Left lung (tissue), 10 donors: Measurements from ENCODE around the gene TRAPPC2L. TPM values are rescaled to one million over a fixed set of nuclear protein-coding genes. Genes with fewer than 3 reads are reported as not detected.
A peak's percentile ranks its signal among the peaks of the same experiment; 100 is the strongest.

ENCODE experiments used
- ATAC-seq: fragments of 200-7000 bp; cut with Tn5 transposase; one replicate; pipeline ENCODE4 v1.9.1; 2020; ENCODE audit warnings: moderate library complexity
- DNase-seq, 4 donors: peaks; one replicate each; pipeline ENCODE4 v3.0.0-alpha.2; 2013 to 2020
- H3K27ac ChIP-seq, 2 donors: fragments of 200-600 bp; sonication (generic) in 1 of 2; one replicate each; pipeline versions ENCODE4 v1.5.0 to v1.8.0; 2020 to 2021
- H3K27me3 ChIP-seq, 2 donors: fragments of 200-600 bp; sonication (generic) in 1 of 2; one replicate each; pipeline versions ENCODE4 v1.5.0 to v1.8.0; 2020 to 2021
- H3K36me3 ChIP-seq, 2 donors: fragments of 200-600 bp; sonication (generic) in 1 of 2; one replicate each; pipeline versions ENCODE4 v1.5.0 to v1.8.0; 2020 to 2021
- H3K4me1 ChIP-seq, 2 donors: fragments of 200-600 bp; one replicate each; pipeline ENCODE4 v1.8.0; 2021
- H3K4me3 ChIP-seq, 2 donors: fragments of 200-600 bp; sonication (generic) in 1 of 2; one replicate each; pipeline versions ENCODE4 v1.5.0 to v1.8.0; 2020 to 2021; ENCODE audit warnings: mild to moderate bottlenecking in 1 of 2
- H3K9me3 ChIP-seq, 2 donors: fragments of 200-600 bp; sonication (generic) in 1 of 2; one replicate each; pipeline versions ENCODE4 v1.5.0 to v1.8.0; 2020 to 2021
- CTCF ChIP-seq, 2 donors: fragments of 200-600 bp; sonication (generic) in 1 of 2; IDR thresholded peaks; one replicate each; pipeline versions ENCODE4 v1.5.0 to v1.8.0; 2021; ENCODE audit warnings: antibody characterized with exemption in 2 of 2
- intact Hi-C, 2 donors: fragments of 100-400 bp; cut with DNase I; formaldehyde crosslinking; loops; one replicate each; pipeline versions ENCODE4 v1.11.2 to v1.14.2; 2022
- polyA plus RNA-seq, 6 donors: library from polyadenylated mRNA; unstranded; fragments of 120-200 nt; gene quantifications; one replicate each; pipeline ENCODE4 v1.2.1, GENCODE V29; 2013; ENCODE audit not compliant: insufficient read length in 6 of 6
- total RNA-seq, 2 donors: library from RNA; stranded (reverse); fragmentation: NEBNext Ultra II Directional; extraction: Animal tissue kit (Norgen Biotek cat#: 25700); gene quantifications; one replicate each; pipeline ENCODE4 v1.2.1, GENCODE V29; 2021
- donor health status: DM: no; HTN: yes; CAD: no.
- donor health status: DM: no; HTN: no; CAD: no.

Gene TRAPPC2L
- total and polyA plus RNA-seq, 8 donors: 47.3 to 74.4 (median 69.4) TPM

GRCh38 chr16:88835383-88835782 lies 21.5 kb upstream of the TRAPPC2L start:
- Histone ChIP-seq H3K27ac (no peak overlapping the region), H3K4me3 (no peak overlapping the region), H3K9me3 (no peaks in the 10 kb centered on the region), H3K27me3 (no peaks in the 10 kb centered on the region), H3K4me1 (peaks cover 0 to 12% of the 10 kb centered on the region in 2 donors), H3K36me3 (peaks cover 0 to 71% of the 10 kb centered on the region in 2 donors)
- peak; percentile 16 for ATAC-seq
- no peak for TF ChIP-seq CTCF (IDR thresholded peaks at IDR 0.05)
- intact Hi-C loops: no loop called here
- no peak for DNase-seq

- no peak for ATAC-seq
- no peak overlapping the region for H3K27ac ChIP-seq
Measured at GRCh38 chr16:88835818-88836217, 21.1 kb upstream of the TRAPPC2L start.

GRCh38 chr16:88836791-88837190 lies 20.1 kb upstream of the TRAPPC2L start:
- TF ChIP-seq CTCF (IDR thresholded peaks at IDR 0.05): no peak
- intact Hi-C loops: no loop called here
- peaks cover 0 to 73% of the 10 kb centered on the region in 2 donors for H3K36me3 ChIP-seq

More at GRCh38 chr16:88835818-88836217, 21.1 kb upstream of the TRAPPC2L start:
- H3K9me3 ChIP-seq: no peaks in the 10 kb centered on the region
- peaks cover 0 to 71% of the 10 kb centered on the region in 2 donors for H3K36me3 ChIP-seq
- DNase-seq: no peak
- intact Hi-C loops: no loop called here
- no peaks in the 10 kb centered on the region for H3K27me3 ChIP-seq
- no peak overlapping the region for H3K4me3 ChIP-seq
- peaks cover 0 to 12% of the 10 kb centered on the region in 2 donors for H3K4me1 ChIP-seq
- no peak for TF ChIP-seq CTCF (IDR thresholded peaks at IDR 0.05)

GRCh38 chr16:88837806-88838205 lies 19.1 kb upstream of the TRAPPC2L start:
- Histone ChIP-seq H3K27ac (no peak overlapping the region), H3K4me1 (peaks cover 0 to 16% of the 10 kb centered on the region in 2 donors), H3K36me3 (peaks cover 0 to 75% of the 10 kb centered on the region in 2 donors), H3K27me3 (no peaks in the 10 kb centered on the region), H3K9me3 (no peaks in the 10 kb centered on the region), H3K4me3 (no peak overlapping the region)
- intact Hi-C loops: no loop called here
- TF ChIP-seq CTCF (IDR thresholded peaks at IDR 0.05): no peak
- DNase-seq (no peak), ATAC-seq (no peak)

More at GRCh38 chr16:88836791-88837190, 20.1 kb upstream of the TRAPPC2L start:
- ATAC-seq (no peak), DNase-seq (no peak)
- H3K9me3 ChIP-seq: no peaks in the 10 kb centered on the region
- peaks cover 0 to 16% of the 10 kb centered on the region in 2 donors for H3K4me1 ChIP-seq
- H3K27ac ChIP-seq: no peak overlapping the region
- no peak overlapping the region for H3K4me3 ChIP-seq
- H3K27me3 ChIP-seq: no peaks in the 10 kb centered on the region

GRCh38 chr16:88838566-88838965 lies 18.4 kb upstream of the TRAPPC2L start:
- Histone ChIP-seq H3K27me3 (no peaks in the 10 kb centered on the region), H3K4me1 (peaks cover 0 to 16% of the 10 kb centered on the region in 2 donors), H3K36me3 (peaks cover 0 to 82% of the 10 kb centered on the region in 2 donors), H3K9me3 (no peaks in the 10 kb centered on the region), H3K4me3 (no peak overlapping the region), H3K27ac (no peak overlapping the region)
- TF ChIP-seq CTCF (IDR thresholded peaks at IDR 0.05): no peak
- intact Hi-C loops: no loop called here
- DNase-seq: no peak
- no peak for ATAC-seq
